ENCODE results near the gene C9orf57. TPM values are rescaled to one million over a fixed set of nuclear protein-coding genes. Genes with fewer than 3 reads are reported as not detected.

C9orf57 gene
- total RNA-seq, 2 donors from 2014 or later, result not detected

DNA sequence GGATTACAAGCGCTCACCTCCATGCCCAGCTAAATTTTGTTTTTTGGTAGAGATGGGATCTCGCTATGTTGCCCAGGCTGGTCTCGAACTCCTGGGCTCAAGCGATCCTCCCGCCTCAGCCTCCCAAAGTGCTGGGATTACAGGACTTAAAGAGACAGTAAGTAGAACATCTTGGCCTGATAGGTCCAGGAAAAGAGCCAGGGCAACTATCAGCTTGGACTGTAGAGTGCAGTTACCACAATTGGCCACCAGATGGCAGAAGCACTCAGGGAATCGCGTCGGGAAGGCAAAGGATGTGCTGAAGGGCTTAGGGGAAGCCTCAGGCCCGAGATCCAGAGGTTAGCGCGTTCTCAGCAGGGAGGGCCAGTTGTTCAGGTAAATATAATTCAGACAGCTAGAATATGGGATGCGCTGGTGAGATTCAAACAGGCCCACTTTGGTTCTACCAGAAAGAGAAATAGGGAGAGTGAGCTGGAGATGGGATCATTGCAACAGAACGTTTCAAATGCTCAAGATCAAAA is 21.5 kb downstream of the C9orf57 start:
- H3K9me3 ChIP-seq, result no peaks in the 10 kb centered on the region
- no peak overlapping the region for H3K4me3 ChIP-seq
- H3K36me3 ChIP-seq, result no peaks in the 10 kb centered on the region
- intact Hi-C loops (cut with DNase I), result loop anchor here (2.0 kb wide), 1 partner anchor 234 kb away; no protein-coding TSS in a partner anchor
- peak; percentile 89 for DNase-seq
- H3K27me3 ChIP-seq, result no peaks in the 10 kb centered on the region
- H3K9ac ChIP-seq (ENCODE audit: low read depth in 2 of 2, low read length in 2 of 2), result no peak overlapping the region
- no peak overlapping the region for H3K27ac ChIP-seq
- H3K4me1 ChIP-seq, result no peaks in the 10 kb centered on the region
- TF ChIP-seq, protein P1, sequence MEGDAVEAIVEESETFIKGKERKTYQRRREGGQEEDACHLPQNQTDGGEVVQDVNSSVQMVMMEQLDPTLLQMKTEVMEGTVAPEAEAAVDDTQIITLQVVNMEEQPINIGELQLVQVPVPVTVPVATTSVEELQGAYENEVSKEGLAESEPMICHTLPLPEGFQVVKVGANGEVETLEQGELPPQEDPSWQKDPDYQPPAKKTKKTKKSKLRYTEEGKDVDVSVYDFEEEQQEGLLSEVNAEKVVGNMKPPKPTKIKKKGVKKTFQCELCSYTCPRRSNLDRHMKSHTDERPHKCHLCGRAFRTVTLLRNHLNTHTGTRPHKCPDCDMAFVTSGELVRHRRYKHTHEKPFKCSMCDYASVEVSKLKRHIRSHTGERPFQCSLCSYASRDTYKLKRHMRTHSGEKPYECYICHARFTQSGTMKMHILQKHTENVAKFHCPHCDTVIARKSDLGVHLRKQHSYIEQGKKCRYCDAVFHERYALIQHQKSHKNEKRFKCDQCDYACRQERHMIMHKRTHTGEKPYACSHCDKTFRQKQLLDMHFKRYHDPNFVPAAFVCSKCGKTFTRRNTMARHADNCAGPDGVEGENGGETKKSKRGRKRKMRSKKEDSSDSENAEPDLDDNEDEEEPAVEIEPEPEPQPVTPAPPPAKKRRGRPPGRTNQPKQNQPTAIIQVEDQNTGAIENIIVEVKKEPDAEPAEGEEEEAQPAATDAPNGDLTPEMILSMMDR (IDR thresholded peaks at IDR 0.05), result peak; percentile 95

DNA sequence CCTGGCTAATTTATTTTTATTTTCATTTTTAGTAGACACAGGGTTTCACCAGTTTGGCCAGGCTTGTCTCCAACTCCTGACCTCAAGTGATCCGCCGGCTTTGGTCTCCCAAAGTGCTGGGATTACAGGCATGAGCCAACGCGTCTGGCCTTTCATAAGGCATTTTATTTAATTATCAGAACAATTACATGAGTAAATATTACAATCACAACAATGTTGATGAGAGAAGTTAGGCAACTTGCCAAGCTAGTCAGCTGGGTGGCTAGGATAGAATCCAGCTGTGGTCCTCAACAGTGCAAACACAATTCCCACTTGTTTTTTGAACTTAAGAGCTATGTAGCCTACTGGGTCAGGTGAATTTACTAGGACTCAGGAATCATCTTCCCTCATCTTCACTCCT is 22.0 kb downstream of the C9orf57 start:
- TF ChIP-seq, protein P1 (IDR thresholded peaks at IDR 0.05), result no peak
- intact Hi-C loops (cut with DNase I), result loop anchor here (2.0 kb wide), 1 partner anchor 234 kb away; no protein-coding TSS in a partner anchor
- no peak overlapping the region for H3K27ac ChIP-seq

DNA sequence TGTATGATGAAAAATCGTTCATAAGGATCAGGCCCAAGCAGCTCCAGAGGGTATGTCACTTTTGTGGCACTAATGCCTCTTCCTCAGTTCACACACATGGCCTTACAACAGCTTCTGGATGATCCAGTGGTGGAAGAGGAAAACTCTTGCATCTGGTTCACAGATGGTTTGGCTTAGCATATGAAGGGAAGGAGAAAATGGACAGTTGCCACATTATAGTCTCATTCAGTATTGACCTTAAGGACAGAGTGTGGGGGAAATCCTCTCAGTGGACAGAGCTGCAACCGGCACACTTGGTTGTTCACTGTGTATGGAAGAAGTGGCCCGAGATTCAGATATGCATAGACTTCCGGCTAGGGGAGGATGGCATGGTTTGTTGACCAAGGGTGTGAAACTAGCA is 22.8 kb downstream of the C9orf57 start:
- H3K27ac ChIP-seq, result no peak overlapping the region
- DNase-seq, result no peak

More for the DNA sequence above, 22.0 kb downstream of the C9orf57 start:
- DNase-seq, result no peak
- Histone ChIP-seq H3K9me3 (no peaks in the 10 kb centered on the region), H3K4me3 (no peak overlapping the region), H3K9ac (ENCODE audit: low read depth in 2 of 2, low read length in 2 of 2) (no peak overlapping the region), H3K27me3 (no peaks in the 10 kb centered on the region), H3K4me1 (no peaks in the 10 kb centered on the region), H3K36me3 (no peaks in the 10 kb centered on the region)

DNA sequence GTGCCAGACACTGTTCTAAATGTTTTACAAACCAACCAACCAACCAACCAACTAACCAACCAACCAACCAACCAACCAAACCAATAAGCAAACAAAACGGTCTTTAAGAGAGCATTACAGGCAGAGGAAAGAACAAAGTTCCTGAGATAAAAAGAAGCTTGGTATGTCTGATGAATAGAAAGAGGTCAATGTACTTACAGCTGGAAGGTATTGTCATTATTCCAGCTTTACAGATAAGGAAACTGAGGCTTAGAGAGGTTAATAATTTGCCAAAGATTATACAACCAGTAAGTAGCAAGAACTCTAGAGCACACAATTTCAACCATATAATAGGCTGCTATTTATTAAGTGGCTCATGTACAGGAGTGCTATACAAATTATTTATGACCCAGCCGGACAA is 29.6 kb downstream of the C9orf57 start:
- no peak for DNase-seq
- intact Hi-C loops (cut with DNase I), result no loop called here
- no peak overlapping the region for H3K9ac ChIP-seq (ENCODE audit: low read depth in 2 of 2, low read length in 2 of 2)
- no peaks in the 10 kb centered on the region for H3K27me3 ChIP-seq
- H3K4me3 ChIP-seq, result no peak overlapping the region
- H3K36me3 ChIP-seq, result no peaks in the 10 kb centered on the region
- H3K27ac ChIP-seq, result no peak overlapping the region
- TF ChIP-seq, protein P1 (IDR thresholded peaks at IDR 0.05), result no peak
- no peaks in the 10 kb centered on the region for H3K9me3 ChIP-seq
- no peaks in the 10 kb centered on the region for H3K4me1 ChIP-seq

More for the DNA sequence above, 22.8 kb downstream of the C9orf57 start:
- Histone ChIP-seq H3K27me3 (no peaks in the 10 kb centered on the region), H3K36me3 (no peaks in the 10 kb centered on the region), H3K4me3 (no peak overlapping the region), H3K9me3 (no peaks in the 10 kb centered on the region), H3K9ac (ENCODE audit: low read depth in 2 of 2, low read length in 2 of 2) (no peak overlapping the region), H3K4me1 (no peaks in the 10 kb centered on the region)
- intact Hi-C loops (cut with DNase I), result no loop called here
- TF ChIP-seq, protein P1 (IDR thresholded peaks at IDR 0.05), result no peak

DNA sequence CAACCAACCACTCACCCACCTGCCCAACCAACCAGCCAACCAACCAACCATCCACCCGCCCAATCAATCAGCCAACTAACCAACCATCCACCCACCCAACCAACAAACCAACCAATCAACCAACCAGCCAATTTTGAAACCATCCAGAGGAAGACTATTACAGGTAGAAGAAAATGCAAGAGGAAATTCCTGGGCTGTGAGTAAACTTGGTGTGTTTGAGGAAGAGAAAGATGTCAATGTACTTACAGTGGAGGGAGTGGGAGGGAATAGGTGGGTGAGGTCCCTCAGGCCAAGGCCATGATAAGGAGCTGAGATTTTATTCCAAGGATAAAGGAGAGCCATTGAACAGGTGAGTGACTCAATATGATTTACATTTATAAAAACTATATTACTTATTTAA is 30.4 kb downstream of the C9orf57 start:
- H3K9ac ChIP-seq (ENCODE audit: low read depth in 2 of 2, low read length in 2 of 2), result no peak overlapping the region
- no peaks in the 10 kb centered on the region for H3K27me3 ChIP-seq
- H3K36me3 ChIP-seq, result no peaks in the 10 kb centered on the region
- no peak overlapping the region for H3K27ac ChIP-seq
- H3K4me1 ChIP-seq, result no peaks in the 10 kb centered on the region
- no peak overlapping the region for H3K4me3 ChIP-seq
- TF ChIP-seq, protein P1 (IDR thresholded peaks at IDR 0.05), result no peak
- no peak for DNase-seq
- H3K9me3 ChIP-seq, result no peaks in the 10 kb centered on the region
- intact Hi-C loops (cut with DNase I), result loop anchor here (5.0 kb wide), 1 partner anchor 223 kb away; no protein-coding TSS in a partner anchor
